ENCODE data around the gene SORCS2. TPM values are rescaled to one million over a fixed set of nuclear protein-coding genes. Genes with fewer than 3 reads are reported as not detected.

The SORCS2 gene
- total RNA-seq, 1 donor from 2014 or later, result not detected

DNA sequence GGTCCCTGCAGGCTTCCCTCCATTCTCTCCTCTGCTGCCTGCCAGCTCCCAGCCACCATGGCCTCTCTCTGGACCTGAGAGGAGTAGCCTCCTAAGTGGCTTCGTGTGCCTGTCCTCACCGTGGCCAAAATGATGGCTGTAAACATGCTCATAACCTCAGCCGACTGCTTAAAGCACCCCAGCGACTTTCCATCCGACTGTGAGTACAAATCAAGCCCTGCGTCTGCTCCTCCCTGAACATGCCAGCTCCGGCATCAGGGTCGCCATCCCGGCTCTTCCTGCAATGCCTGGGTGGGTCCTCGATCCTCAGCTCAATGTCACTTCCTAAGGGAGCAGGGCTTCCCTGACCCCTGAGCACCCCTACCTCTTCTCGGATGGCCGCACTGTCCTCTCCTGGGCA, 3.3 kb upstream of the SORCS2 start:
- H3K27me3 Mint-ChIP-seq, result peaks cover 35% of the 10 kb centered on the region
- CTCF ChIA-PET, result no interaction called here
- peaks cover 5% of the 10 kb centered on the region for H3K4me1 Mint-ChIP-seq
- H3K4me3 Mint-ChIP-seq, result no peak overlapping the region
- intact Hi-C loops (cut with micrococcal nuclease), result no loop called here
- no peak for DNase-seq
- no peak overlapping the region for H3K27ac Mint-ChIP-seq
- no peak for ATAC-seq (ENCODE audit: low read depth)
- TF ChIP-seq CTCF (IDR thresholded peaks at IDR 0.05), result no peak
- no peaks in the 10 kb centered on the region for H3K9me3 Mint-ChIP-seq
- H3K36me3 Mint-ChIP-seq (ENCODE audit: low read depth), result no peaks in the 10 kb centered on the region
- POLR2A ChIA-PET, result no interaction called here

GRCh38 chr4:7189475-7190277, 2.7 kb upstream of the SORCS2 start:
- POLR2A ChIA-PET, result no interaction called here
- CTCF ChIA-PET, result no interaction called here
- no peak overlapping the region for H3K27ac Mint-ChIP-seq
- peaks cover 41% of the 10 kb centered on the region for H3K27me3 Mint-ChIP-seq
- DNase-seq (no peak), ATAC-seq (ENCODE audit: low read depth) (no peak)
- no peak for TF ChIP-seq CTCF (IDR thresholded peaks at IDR 0.05)
- H3K4me3 Mint-ChIP-seq, result no peak overlapping the region
- no peaks in the 10 kb centered on the region for H3K36me3 Mint-ChIP-seq (ENCODE audit: low read depth)
- no peaks in the 10 kb centered on the region for H3K9me3 Mint-ChIP-seq
- H3K4me1 Mint-ChIP-seq, result peaks cover 5% of the 10 kb centered on the region
- intact Hi-C loops (cut with micrococcal nuclease), result no loop called here

DNA sequence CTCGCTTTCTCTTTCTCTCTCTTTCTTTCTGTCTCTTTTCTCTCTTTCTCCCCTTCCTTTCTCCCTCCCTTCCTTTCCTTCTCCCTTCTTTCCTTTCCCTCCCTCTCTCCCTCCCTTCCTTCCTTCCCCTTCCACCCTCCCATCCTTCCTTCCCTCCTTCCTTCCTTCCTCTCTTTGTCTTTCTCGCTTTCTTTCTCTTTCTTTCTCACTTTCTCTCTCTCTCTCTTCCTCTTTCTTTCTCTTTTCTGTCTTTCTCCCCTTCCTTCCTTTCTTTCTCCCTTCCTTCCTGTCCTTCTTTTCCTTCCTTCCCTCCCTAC, 2.1 kb upstream of the SORCS2 start:
- CTCF ChIA-PET, result no interaction called here
- POLR2A ChIA-PET, result no interaction called here
- Mint-ChIP-seq H3K27me3 (peaks cover 46% of the 10 kb centered on the region), H3K4me3 (no peak overlapping the region), H3K36me3 (ENCODE audit: low read depth) (no peaks in the 10 kb centered on the region), H3K4me1 (peaks cover 5% of the 10 kb centered on the region), H3K9me3 (no peaks in the 10 kb centered on the region), H3K27ac (no peak overlapping the region)
- intact Hi-C loops (cut with micrococcal nuclease), result no loop called here
- DNase-seq (no peak), ATAC-seq (ENCODE audit: low read depth) (no peak)
- no peak for TF ChIP-seq CTCF (IDR thresholded peaks at IDR 0.05)

GRCh38 chr4:7190691-7191545, 1.4 kb upstream of the SORCS2 start:
- DNase-seq, result no peak
- intact Hi-C loops (cut with micrococcal nuclease), result no loop called here
- peaks cover 5% of the 10 kb centered on the region for H3K4me1 Mint-ChIP-seq
- TF ChIP-seq CTCF (IDR thresholded peaks at IDR 0.05), result no peak
- no peak for ATAC-seq (ENCODE audit: low read depth)
- no peaks in the 10 kb centered on the region for H3K36me3 Mint-ChIP-seq (ENCODE audit: low read depth)
- H3K4me3 Mint-ChIP-seq, result no peak overlapping the region
- H3K9me3 Mint-ChIP-seq, result no peaks in the 10 kb centered on the region
- H3K27me3 Mint-ChIP-seq, result peaks cover 51% of the 10 kb centered on the region
- ChIA-PET POLR2A (no interaction called here), CTCF (no interaction called here)
- no peak overlapping the region for H3K27ac Mint-ChIP-seq

DNA sequence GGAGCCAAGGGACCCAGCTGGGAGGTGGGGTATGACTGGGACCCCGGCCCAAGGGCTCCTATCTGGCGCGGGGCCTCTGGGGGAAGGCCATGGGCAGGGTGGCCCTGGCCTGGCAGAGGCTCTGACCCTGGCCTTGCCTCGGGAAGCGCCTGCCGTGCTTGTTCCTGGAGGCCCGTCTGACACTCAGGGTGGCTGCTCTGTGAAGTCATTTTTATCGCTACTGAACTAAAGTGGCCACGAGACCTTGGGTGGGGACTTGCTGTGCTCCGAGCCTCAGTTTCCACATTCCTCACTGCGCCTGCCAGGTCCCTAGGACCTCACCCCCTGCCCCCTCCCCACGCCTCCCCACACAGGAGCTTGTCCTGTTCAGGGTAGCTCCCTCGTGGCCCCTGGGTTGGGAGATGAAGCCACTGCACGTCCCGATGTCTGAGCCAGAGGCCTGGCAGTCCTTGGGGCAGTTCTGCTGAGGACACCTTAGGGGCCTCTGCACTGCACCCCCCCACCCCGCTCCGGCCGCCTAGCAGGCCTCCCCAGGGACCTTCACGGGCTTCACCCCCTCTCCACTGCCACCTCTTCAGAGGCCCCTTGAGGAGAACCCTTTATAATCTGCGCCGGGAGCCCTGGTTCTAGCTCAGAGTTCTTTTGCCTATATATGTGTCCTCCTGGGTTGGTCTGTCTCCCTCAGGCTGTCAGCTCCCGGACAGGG, 639 bp upstream of the SORCS2 start:
- ChIA-PET CTCF (no interaction called here), POLR2A (no interaction called here)
- Mint-ChIP-seq H3K27me3 (peaks cover 54% of the 10 kb centered on the region), H3K36me3 (ENCODE audit: low read depth) (no peaks in the 10 kb centered on the region), H3K4me3 (no peak overlapping the region), H3K9me3 (no peaks in the 10 kb centered on the region), H3K4me1 (peaks cover 5% of the 10 kb centered on the region), H3K27ac (no peak overlapping the region)
- ATAC-seq (ENCODE audit: low read depth) (no peak), DNase-seq (no peak)
- TF ChIP-seq CTCF (IDR thresholded peaks at IDR 0.05), result no peak
- intact Hi-C loops (cut with micrococcal nuclease), result no loop called here

Measured in activated B cell treated with CpG ODN at 0.5 μM for 24 hours (primary cell).